GM21786 (cell line): Measurements from ENCODE around the gene FOXK2.

Experiments used
- ATAC-seq: cut with Tn5 transposase; IDR thresholded peaks from one replicate; pipeline ENCODE4 v1.9.1; 2021; ENCODE audit not compliant: unreplicated experiment

The FOXK2 gene

GRCh38 chr17:82586576-82587233 lies 67.2 kb downstream of the FOXK2 start:
- ATAC-seq, result no peak

GRCh38 chr17:82587234-82588086 lies 67.9 kb downstream of the FOXK2 start:
- ATAC-seq, result no peak

- no peak for ATAC-seq
Measured at GRCh38 chr17:82588266-82589175, 69.0 kb downstream of the FOXK2 start.

GRCh38 chr17:82589851-82590180 lies 70.3 kb downstream of the FOXK2 start:
- no peak for ATAC-seq

GRCh38 chr17:82590216-82590615 lies 70.7 kb downstream of the FOXK2 start:
- ATAC-seq, result no peak

- no peak for ATAC-seq
Measured at GRCh38 chr17:82590881-82591539, 71.5 kb downstream of the FOXK2 start.

- no peak for ATAC-seq
Measured at GRCh38 chr17:82592289-82592766, 72.8 kb downstream of the FOXK2 start.

- no peak for ATAC-seq
Measured at GRCh38 chr17:82592767-82593589, 73.4 kb downstream of the FOXK2 start.

GRCh38 chr17:82593590-82594087 lies 74.1 kb downstream of the FOXK2 start:
- no peak for ATAC-seq

GRCh38 chr17:82594571-82594970 lies 75.0 kb downstream of the FOXK2 start:
- no peak for ATAC-seq

GRCh38 chr17:82595893-82596292 lies 76.4 kb downstream of the FOXK2 start:
- ATAC-seq, result no peak

GRCh38 chr17:82596296-82596695 lies 76.8 kb downstream of the FOXK2 start:
- no peak for ATAC-seq

GRCh38 chr17:82596837-82597672 lies 77.5 kb downstream of the FOXK2 start:
- ATAC-seq, result no peak

GRCh38 chr17:82598256-82599119 lies 79.0 kb downstream of the FOXK2 start:
- no peak for ATAC-seq

- ATAC-seq, result no peak
Measured at GRCh38 chr17:82599674-82600661, 80.4 kb downstream of the FOXK2 start.

GRCh38 chr17:82600731-82601446 lies 81.4 kb downstream of the FOXK2 start:
- no peak for ATAC-seq
